Loucy (cell line): ENCODE measurements around the gene LRFN4.

Source experiments
- H2AFZ ChIP-seq: fragments of 200-600 bp; sonication (generic); 2 replicates; pipeline ENCODE4 v1.6.0; 2016; ENCODE audit warnings: antibody characterized with exemption, mild to moderate bottlenecking, low read length, moderate library complexity
- H3F3A ChIP-seq: fragments of 200-600 bp; 2 replicates; pipeline ENCODE4 v1.6.0; 2016; ENCODE audit warnings: antibody characterized with exemption, low read depth, mild to moderate bottlenecking
- H3K27me3 ChIP-seq: fragments of 200-600 bp; sonication (generic); 2 replicates; pipeline ENCODE4 v1.6.1; 2014; ENCODE audit warnings: low read length, mild to moderate bottlenecking; ENCODE audit not compliant: insufficient read depth, poor library complexity, severe bottlenecking
- H3K36me3 ChIP-seq: fragments of 200-600 bp; sonication (generic); 2 replicates; pipeline ENCODE4 v1.6.1; 2016; ENCODE audit warnings: low read length; ENCODE audit not compliant: insufficient read depth
- H3K4me1 ChIP-seq: fragments of 200-600 bp; sonication (generic); 2 replicates; pipeline ENCODE4 v1.5.1; 2014; ENCODE audit warnings: low read length, mild to moderate bottlenecking; ENCODE audit not compliant: insufficient read depth, poor library complexity, severe bottlenecking
- H3K4me2 ChIP-seq: fragments of 200-600 bp; sonication (generic); 2 replicates; pipeline ENCODE4 v1.6.0; 2014; ENCODE audit warnings: antibody characterized with exemption, low read length, low read depth, mild to moderate bottlenecking; ENCODE audit not compliant: poor library complexity, severe bottlenecking
- H3K4me3 ChIP-seq: fragments of 200-600 bp; sonication (generic); 2 replicates; pipeline ENCODE4 v1.5.1; 2014; ENCODE audit warnings: low read length, mild to moderate bottlenecking, mixed read lengths; ENCODE audit not compliant: poor library complexity, severe bottlenecking
- H3K79me2 ChIP-seq: fragments of 200-600 bp; sonication (generic); 2 replicates; pipeline ENCODE4 v1.6.1; 2014; ENCODE audit warnings: low read length; ENCODE audit not compliant: insufficient read depth
- H3K9ac ChIP-seq: fragments of 200-600 bp; sonication (generic); 2 replicates; pipeline ENCODE4 v1.6.0; 2014; ENCODE audit warnings: mild to moderate bottlenecking, low read depth, low read length, moderate library complexity; ENCODE audit not compliant: poor library complexity, severe bottlenecking
- H3K9me2 ChIP-seq: fragments of 200-600 bp; sonication (generic); replicated peaks from 2 replicates; pipeline ENCODE4 v1.6.1; 2016; ENCODE audit warnings: low read depth, low read length, mixed read lengths
- H3K9me3 ChIP-seq: fragments of 200-600 bp; sonication (generic); 2 replicates; pipeline ENCODE4 v1.6.1; 2014; ENCODE audit warnings: mild to moderate bottlenecking, antibody characterized with exemption, low read length, low read depth; ENCODE audit not compliant: insufficient read depth
- H4K20me1 ChIP-seq: fragments of 200-600 bp; sonication (generic); 2 replicates; pipeline ENCODE4 v1.6.0; 2014; ENCODE audit warnings: antibody characterized with exemption, low read length, mild to moderate bottlenecking; ENCODE audit not compliant: insufficient read depth, poor library complexity, severe bottlenecking
- EZH2phosphoT487 ChIP-seq: fragments of 200-600 bp; IDR thresholded peaks from 2 replicates; pipeline ENCODE4 v1.6.1; 2018; ENCODE audit warnings: antibody characterized with exemption, mild to moderate bottlenecking, moderate library complexity, borderline replicate concordance
- TF ChIP-seq, protein P1 (sequence below): fragments of 200-600 bp; sonication (generic); conservative IDR thresholded peaks from 2 replicates; pipeline ENCODE4 v1.5.1; 2014; ENCODE audit warnings: mild to moderate bottlenecking, antibody characterized with exemption, low read length

The LRFN4 gene

DNA sequence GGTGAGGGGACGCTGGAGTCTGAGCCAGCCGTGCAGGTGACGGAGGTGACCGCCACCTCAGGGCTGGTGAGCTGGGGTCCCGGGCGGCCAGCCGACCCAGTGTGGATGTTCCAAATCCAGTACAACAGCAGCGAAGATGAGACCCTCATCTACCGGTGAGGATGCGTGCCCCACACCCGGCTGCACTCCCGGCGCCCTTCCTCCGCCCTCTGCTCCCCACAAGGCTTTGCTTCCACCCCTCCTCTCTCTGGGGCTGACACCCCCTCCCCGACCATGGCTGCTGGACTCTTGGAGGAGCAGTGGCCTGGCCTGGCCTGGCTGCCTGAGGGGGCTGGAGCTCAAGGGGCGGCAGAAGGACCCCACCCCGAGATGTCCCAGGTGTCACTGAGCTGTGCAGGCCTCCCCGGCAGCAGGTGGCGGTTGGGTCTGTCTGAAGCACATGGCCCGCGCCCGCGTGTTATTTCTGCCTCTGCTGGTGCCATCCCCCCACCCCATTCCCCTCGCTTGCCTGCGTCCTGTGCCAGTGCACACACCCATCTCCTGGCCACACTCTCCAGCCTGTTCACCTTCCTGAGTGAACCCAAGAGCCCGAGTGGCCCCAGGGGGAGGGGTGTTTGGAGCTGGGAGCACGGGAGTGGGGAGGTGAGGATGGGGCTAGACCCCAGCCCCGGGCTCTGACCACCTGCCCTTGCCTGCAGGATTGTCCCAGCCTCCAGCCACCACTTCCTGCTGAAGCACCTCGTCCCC, 2.2 kb downstream of the LRFN4 start:
- TF ChIP-seq EZH2phosphoT487 = no peak
- TF ChIP-seq, protein P1, sequence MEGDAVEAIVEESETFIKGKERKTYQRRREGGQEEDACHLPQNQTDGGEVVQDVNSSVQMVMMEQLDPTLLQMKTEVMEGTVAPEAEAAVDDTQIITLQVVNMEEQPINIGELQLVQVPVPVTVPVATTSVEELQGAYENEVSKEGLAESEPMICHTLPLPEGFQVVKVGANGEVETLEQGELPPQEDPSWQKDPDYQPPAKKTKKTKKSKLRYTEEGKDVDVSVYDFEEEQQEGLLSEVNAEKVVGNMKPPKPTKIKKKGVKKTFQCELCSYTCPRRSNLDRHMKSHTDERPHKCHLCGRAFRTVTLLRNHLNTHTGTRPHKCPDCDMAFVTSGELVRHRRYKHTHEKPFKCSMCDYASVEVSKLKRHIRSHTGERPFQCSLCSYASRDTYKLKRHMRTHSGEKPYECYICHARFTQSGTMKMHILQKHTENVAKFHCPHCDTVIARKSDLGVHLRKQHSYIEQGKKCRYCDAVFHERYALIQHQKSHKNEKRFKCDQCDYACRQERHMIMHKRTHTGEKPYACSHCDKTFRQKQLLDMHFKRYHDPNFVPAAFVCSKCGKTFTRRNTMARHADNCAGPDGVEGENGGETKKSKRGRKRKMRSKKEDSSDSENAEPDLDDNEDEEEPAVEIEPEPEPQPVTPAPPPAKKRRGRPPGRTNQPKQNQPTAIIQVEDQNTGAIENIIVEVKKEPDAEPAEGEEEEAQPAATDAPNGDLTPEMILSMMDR = no peak
- H3K27me3 ChIP-seq = no peaks in the 10 kb centered on the region
- no peak overlapping the region for H3K9ac ChIP-seq
- no peaks in the 10 kb centered on the region for H3K36me3 ChIP-seq
- H3K4me1 ChIP-seq = peaks cover 21% of the 10 kb centered on the region
- peaks cover 34% of the 10 kb centered on the region for H3K79me2 ChIP-seq
- H4K20me1 ChIP-seq = peaks cover 9% of the 10 kb centered on the region
- H3K9me2 ChIP-seq = no peaks in the 10 kb centered on the region
- no peak overlapping the region for H3K4me3 ChIP-seq
- H3K4me2 ChIP-seq = peak overlapping the region; percentile 24
- H2AFZ ChIP-seq = no peak overlapping the region
- H3F3A ChIP-seq = no peaks in the 10 kb centered on the region
- H3K9me3 ChIP-seq = no peaks in the 10 kb centered on the region

DNA sequence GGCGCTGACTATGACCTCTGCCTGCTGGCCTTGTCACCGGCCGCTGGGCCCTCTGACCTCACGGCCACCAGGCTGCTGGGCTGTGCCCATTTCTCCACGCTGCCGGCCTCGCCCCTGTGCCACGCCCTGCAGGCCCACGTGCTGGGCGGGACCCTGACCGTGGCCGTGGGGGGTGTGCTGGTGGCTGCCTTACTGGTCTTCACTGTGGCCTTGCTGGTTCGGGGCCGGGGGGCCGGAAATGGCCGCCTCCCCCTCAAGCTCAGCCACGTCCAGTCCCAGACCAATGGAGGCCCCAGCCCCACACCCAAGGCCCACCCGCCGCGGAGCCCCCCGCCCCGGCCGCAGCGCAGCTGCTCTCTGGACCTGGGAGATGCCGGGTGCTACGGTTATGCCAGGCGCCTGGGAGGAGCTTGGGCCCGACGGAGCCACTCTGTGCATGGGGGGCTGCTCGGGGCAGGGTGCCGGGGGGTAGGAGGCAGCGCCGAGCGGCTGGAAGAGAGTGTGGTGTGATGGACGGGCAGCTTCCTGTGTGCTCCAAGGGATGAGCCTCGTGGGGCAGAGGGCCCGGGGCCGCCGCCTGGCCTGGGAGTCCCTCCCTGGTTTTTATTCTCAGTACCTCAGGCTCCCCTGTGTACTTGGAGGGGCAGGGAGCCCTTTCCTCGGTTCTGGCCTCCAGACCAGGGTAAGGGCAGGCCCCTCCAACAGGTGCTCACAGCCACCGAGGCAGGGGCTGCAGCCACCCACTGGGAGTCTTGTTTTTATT, 3.0 kb downstream of the LRFN4 start:
- Histone ChIP-seq H3K9me2 (no peaks in the 10 kb centered on the region), H3K4me2 (peak overlapping the region; percentile 24), H2AFZ (no peak overlapping the region), H3K4me3 (no peak overlapping the region), H4K20me1 (peaks cover 9% of the 10 kb centered on the region), H3K4me1 (peaks cover 16% of the 10 kb centered on the region), H3K27me3 (no peaks in the 10 kb centered on the region), H3K9me3 (no peaks in the 10 kb centered on the region), H3K36me3 (no peaks in the 10 kb centered on the region), H3K9ac (no peak overlapping the region), H3F3A (no peaks in the 10 kb centered on the region), H3K79me2 (peaks cover 33% of the 10 kb centered on the region)
- no peak for TF ChIP-seq EZH2phosphoT487
- TF ChIP-seq, protein P1 = no peak

GRCh38 chr11:66860449-66860831, 3.6 kb downstream of the LRFN4 start:
- H2AFZ ChIP-seq = no peak overlapping the region
- peaks cover 28% of the 10 kb centered on the region for H3K79me2 ChIP-seq
- H3K27me3 ChIP-seq = no peaks in the 10 kb centered on the region
- peaks cover 9% of the 10 kb centered on the region for H4K20me1 ChIP-seq
- no peak overlapping the region for H3K4me3 ChIP-seq
- no peak for TF ChIP-seq EZH2phosphoT487
- TF ChIP-seq, protein P1 = no peak
- H3K4me1 ChIP-seq = peaks cover 10% of the 10 kb centered on the region
- no peak overlapping the region for H3K4me2 ChIP-seq
- H3K9ac ChIP-seq = no peak overlapping the region
- H3K36me3 ChIP-seq = no peaks in the 10 kb centered on the region
- no peaks in the 10 kb centered on the region for H3K9me3 ChIP-seq
- no peaks in the 10 kb centered on the region for H3F3A ChIP-seq
- no peaks in the 10 kb centered on the region for H3K9me2 ChIP-seq
